Keratinocyte (primary cell): ENCODE measurements around the gene SHFL. TPM values are rescaled to one million over a fixed set of nuclear protein-coding genes. Genes with fewer than 3 reads are reported as not detected.
A peak's percentile ranks its signal among the peaks of the same experiment; 100 is the strongest.

Experiments
- DNase-seq: peaks from one replicate; pipeline ENCODE4 v3.0.0-alpha.2; 2011; ENCODE audit warnings: low read depth, missing footprints, low spot score
- FAIRE-seq: peaks from 2 replicates; lab custom pipeline; 2011; peaks lifted over from hg19 to GRCh38; lab: Jason Lieb, UNC
- H2AFZ ChIP-seq: 2 replicates; pipeline ENCODE4 v1.6.0; 2012; ENCODE audit warnings: low read length, control low read depth, inconsistent platforms; ENCODE audit not compliant: control insufficient read depth
- H3K27ac ChIP-seq: 2 replicates; pipeline ENCODE4 v1.5.1; 2011; ENCODE audit warnings: low read length; ENCODE audit not compliant: control insufficient read depth, insufficient read depth
- H3K27me3 ChIP-seq: 3 replicates; pipeline ENCODE4 v1.6.0; 2011; ENCODE audit warnings: low read length; ENCODE audit not compliant: control insufficient read depth, insufficient read depth; ENCODE audit errors: extremely low read depth
- H3K36me3 ChIP-seq, 2 experiments: 2 replicates in 1 of 2; 3 replicates in 1 of 2; pipeline ENCODE4 v1.5.1; 2011; ENCODE audit warnings: low read length in 2 of 2, mild to moderate bottlenecking in 1 of 2; ENCODE audit not compliant: control insufficient read depth in 2 of 2, insufficient read depth in 2 of 2; ENCODE audit errors: extremely low read depth in 1 of 2
- H3K4me1 ChIP-seq: 3 replicates; pipeline ENCODE4 v1.5.1; 2011; ENCODE audit warnings: low read length; ENCODE audit not compliant: control insufficient read depth, insufficient read depth; ENCODE audit errors: extremely low read depth
- H3K4me2 ChIP-seq: 3 replicates; pipeline ENCODE4 v1.6.0; 2011; ENCODE audit warnings: low read depth, low read length; ENCODE audit not compliant: control insufficient read depth, insufficient read depth; ENCODE audit errors: extremely low read depth
- H3K4me3 ChIP-seq, 3 experiments: fragments of 200-600 bp in 1 of 3; sonication (generic) in 1 of 3; 2 replicates in 2 of 3; 3 replicates in 1 of 3; pipeline ENCODE4 v1.5.1; 2011 to 2016; ENCODE audit warnings: low read length in 3 of 3, mild to moderate bottlenecking in 3 of 3, control low read depth in 2 of 3, inconsistent platforms in 1 of 3, low read depth in 1 of 3, mixed read lengths in 1 of 3, mixed run types in 1 of 3, moderate library complexity in 1 of 3; ENCODE audit not compliant: control insufficient read depth in 2 of 3, insufficient read depth in 2 of 3; ENCODE audit errors: extremely low read depth in 1 of 3
- H3K79me2 ChIP-seq: 2 replicates; pipeline ENCODE4 v1.6.0; 2012; ENCODE audit warnings: low read length; ENCODE audit not compliant: control insufficient read depth, insufficient read depth
- H3K9ac ChIP-seq: 3 replicates; pipeline ENCODE4 v1.6.0; 2011; ENCODE audit warnings: low read length; ENCODE audit not compliant: control insufficient read depth, insufficient read depth; ENCODE audit errors: extremely low read depth
- H3K9me1 ChIP-seq: 3 replicates; pipeline ENCODE4 v1.6.0; 2011; ENCODE audit warnings: low read length; ENCODE audit not compliant: control insufficient read depth, insufficient read depth; ENCODE audit errors: extremely low read depth
- H3K9me3 ChIP-seq: 2 replicates; pipeline ENCODE4 v1.5.1; 2012; ENCODE audit warnings: low read depth, low read length; ENCODE audit not compliant: control insufficient read depth
- H4K20me1 ChIP-seq: 3 replicates; pipeline ENCODE4 v1.6.0; 2011; ENCODE audit warnings: low read length; ENCODE audit not compliant: control insufficient read depth, insufficient read depth; ENCODE audit errors: extremely low read depth
- CTCF ChIP-seq, 3 experiments: IDR thresholded peaks in 1 of 3; conservative IDR thresholded peaks in 1 of 3; optimal IDR thresholded peaks in 1 of 3; 2 replicates in 2 of 3; 3 replicates in 1 of 3; pipeline versions ENCODE3 to v1.5.1; 2011; ENCODE audit warnings: low read length in 3 of 3, mild to moderate bottlenecking in 3 of 3, moderate library complexity in 2 of 3, control low read depth in 1 of 3, inconsistent platforms in 1 of 3; ENCODE audit not compliant: insufficient read depth in 2 of 3; ENCODE audit errors: extremely low read depth in 1 of 3
- EZH2 ChIP-seq: IDR thresholded peaks from one replicate; pipeline ENCODE4 v1.6.1; 2012; ENCODE audit warnings: inconsistent platforms, mild to moderate bottlenecking, low read length, moderate library complexity
- dilution Hi-C: fragments of 300-500 bp; cut with MboI; formaldehyde crosslinking; loops from one replicate; pipeline ENCODE4 v1.7.0; 2020; ENCODE audit warnings: low sequenced_read_pairs; ENCODE audit not compliant: extremely low pct_ligation_motif_present
- polyA plus RNA-seq, 5 experiments: library from polyadenylated mRNA; depleted of rRNA in 3 of 5; stranded (reverse) in 3 of 5; stranded (forward) in 1 of 5; unstranded in 1 of 5; fragments of >200 nt; gene quantifications; 1 replicate in 1 of 5; 2 replicates in 3 of 5; 3 replicates in 1 of 5; pipeline versions ENCODE4 v1.2.1 to v1.2.3, GENCODE V29; 2011 to 2012; ENCODE audit warnings: missing spikeins in 2 of 5, low read depth in 1 of 5, low replicate concordance in 1 of 5

Gene SHFL
- polyA plus RNA-seq, 1 donor (not counting 4 experiments of a cell fraction or from before 2014, with no cell fraction given) = 36.4 TPM

- TF ChIP-seq EZH2 (no peak), CTCF (optimal IDR thresholded peaks at IDR 0.05 in 1 of 3, IDR thresholded peaks at IDR 0.05 in 1 of 3, conservative IDR thresholded peaks at IDR 0.05 in 1 of 3; ENCODE audit: extremely low read depth in 1 of 3, insufficient read depth in 2 of 3, low read length in 3 of 3) (peak; percentile 65 to 92 (median 68))
- Histone ChIP-seq H3K79me2 (peaks cover 29% of the 10 kb centered on the region), H3K36me3 (peaks cover 33 to 51% of the 10 kb centered on the region in 2 experiments), H3K9me1 (no peaks in the 10 kb centered on the region), H3K4me1 (peaks cover 2% of the 10 kb centered on the region), H3K9me3 (no peaks in the 10 kb centered on the region), H2AFZ (no peak overlapping the region), H3K27me3 (no peaks in the 10 kb centered on the region), H3K4me2 (no peak overlapping the region), H3K4me3 (no peak overlapping the region), H4K20me1 (peaks cover 13% of the 10 kb centered on the region), H3K27ac (no peak overlapping the region), H3K9ac (no peak overlapping the region)
- FAIRE-seq (no peak), DNase-seq (no peak)
- dilution Hi-C loops = no loop called here
Measured at GRCh38 chr19:10112895-10113591, 26.9 kb downstream of the SHFL start.

GRCh38 chr19:10113592-10113963 is 27.5 kb downstream of the SHFL start:
- H3K4me3 ChIP-seq = no peak overlapping the region
- no peak overlapping the region for H3K4me2 ChIP-seq
- peaks cover 13% of the 10 kb centered on the region for H4K20me1 ChIP-seq
- no peak overlapping the region for H3K27ac ChIP-seq
- no peak overlapping the region for H2AFZ ChIP-seq
- no peaks in the 10 kb centered on the region for H3K9me1 ChIP-seq
- no peak for TF ChIP-seq EZH2
- no peak for TF ChIP-seq CTCF (optimal IDR thresholded peaks at IDR 0.05 in 1 of 3, IDR thresholded peaks at IDR 0.05 in 1 of 3, conservative IDR thresholded peaks at IDR 0.05 in 1 of 3; ENCODE audit: extremely low read depth in 1 of 3, insufficient read depth in 2 of 3, low read length in 3 of 3)
- H3K4me1 ChIP-seq = peaks cover 4% of the 10 kb centered on the region
- FAIRE-seq (no peak), DNase-seq (no peak)
- no peaks in the 10 kb centered on the region for H3K27me3 ChIP-seq
- peaks cover 29% of the 10 kb centered on the region for H3K79me2 ChIP-seq
- H3K9me3 ChIP-seq = no peaks in the 10 kb centered on the region
- peaks cover 30 to 51% of the 10 kb centered on the region in 2 experiments for H3K36me3 ChIP-seq
- dilution Hi-C loops = no loop called here
- no peak overlapping the region for H3K9ac ChIP-seq
